GM18909 (cell line): Measurements from ENCODE around the gene KCNMA1.
"Not testable (repeated sequence)": the region's sequence is repeated elsewhere in the genome, so short reads cannot be mapped to it uniquely, and the experiment has no call there.

Experiments used
- ATAC-seq: cut with Tn5 transposase; IDR thresholded peaks from one replicate; pipeline ENCODE4 v1.9.1; 2021; ENCODE audit warnings: mild to moderate bottlenecking; ENCODE audit not compliant: unreplicated experiment, poor library complexity

KCNMA1 gene

DNA sequence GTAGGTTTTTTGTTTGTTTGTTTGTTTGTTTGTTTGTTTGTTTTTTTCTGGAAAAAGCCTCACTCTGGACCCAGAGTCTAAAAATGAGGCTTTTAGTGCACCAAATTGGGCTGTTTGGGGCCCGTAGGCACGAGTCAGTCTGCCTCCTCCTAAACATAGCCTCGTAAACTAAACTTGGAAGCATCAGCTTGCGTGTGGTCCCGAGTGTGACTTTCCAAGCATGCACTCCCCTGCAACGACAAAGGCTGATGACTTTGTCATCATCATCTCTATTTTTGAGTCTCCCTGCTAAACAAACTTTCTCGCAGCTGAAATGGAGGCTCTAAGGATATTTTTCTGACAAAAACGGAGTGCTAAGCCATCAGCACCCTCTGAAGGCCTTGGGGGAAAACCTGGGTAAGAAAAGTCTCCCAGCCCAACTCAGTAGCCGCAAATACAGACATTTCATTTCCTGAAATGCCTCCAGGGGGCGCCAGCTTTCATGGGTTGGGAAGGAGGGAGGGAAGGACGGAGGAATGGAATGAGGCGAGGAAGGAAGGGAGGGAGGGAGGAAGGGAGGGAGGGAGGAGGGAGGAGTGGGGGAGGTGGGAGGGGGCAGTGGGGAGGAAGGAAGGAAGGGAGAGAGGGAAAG lies 245.9 kb downstream of the KCNMA1 start:
- no peak for ATAC-seq

DNA sequence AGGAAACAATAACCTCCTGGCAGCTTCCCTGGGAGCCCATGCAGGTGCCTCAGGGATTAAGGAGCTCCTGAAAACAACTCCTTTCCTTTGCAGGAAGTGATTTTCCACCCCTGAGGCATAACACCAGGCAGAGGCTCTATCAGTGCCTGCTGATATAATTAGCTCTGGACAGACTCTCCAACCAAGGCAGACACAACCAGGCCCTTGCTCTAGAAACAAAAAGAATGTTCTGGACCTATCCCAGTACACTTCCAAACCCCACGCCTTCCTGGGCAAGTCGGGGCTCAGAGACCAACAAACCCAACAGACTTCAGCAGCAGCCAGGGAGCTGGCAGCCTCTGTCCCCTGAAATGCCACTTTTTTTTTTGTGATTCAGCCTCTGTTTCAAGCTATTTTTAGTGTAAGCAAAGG lies 247.1 kb downstream of the KCNMA1 start:
- no peak for ATAC-seq

DNA sequence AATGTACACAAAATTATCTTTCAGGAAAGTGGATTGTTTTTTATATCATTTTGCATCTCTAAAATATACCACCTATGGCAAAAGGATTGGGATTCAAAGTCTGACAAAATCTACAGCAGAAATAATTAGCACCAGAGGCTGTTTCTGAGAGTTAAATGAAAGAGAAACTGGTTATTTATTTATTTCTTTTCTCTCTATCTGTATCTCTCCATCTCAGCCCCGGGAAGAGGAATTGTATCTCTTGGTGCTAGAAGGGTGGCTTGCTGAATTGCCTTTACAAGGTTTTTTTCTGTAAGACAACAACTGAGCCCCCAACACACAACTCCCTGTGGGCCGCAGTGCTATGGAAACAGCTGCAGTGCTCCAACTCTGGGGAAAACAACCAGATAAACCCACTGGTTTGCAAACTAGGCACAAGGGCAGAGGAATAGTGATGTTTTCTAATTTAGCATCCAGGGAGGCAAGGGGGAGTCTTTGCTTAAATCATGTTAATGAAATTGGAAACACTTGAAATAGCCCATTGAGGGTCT lies 249.0 kb downstream of the KCNMA1 start:
- ATAC-seq = no peak

DNA sequence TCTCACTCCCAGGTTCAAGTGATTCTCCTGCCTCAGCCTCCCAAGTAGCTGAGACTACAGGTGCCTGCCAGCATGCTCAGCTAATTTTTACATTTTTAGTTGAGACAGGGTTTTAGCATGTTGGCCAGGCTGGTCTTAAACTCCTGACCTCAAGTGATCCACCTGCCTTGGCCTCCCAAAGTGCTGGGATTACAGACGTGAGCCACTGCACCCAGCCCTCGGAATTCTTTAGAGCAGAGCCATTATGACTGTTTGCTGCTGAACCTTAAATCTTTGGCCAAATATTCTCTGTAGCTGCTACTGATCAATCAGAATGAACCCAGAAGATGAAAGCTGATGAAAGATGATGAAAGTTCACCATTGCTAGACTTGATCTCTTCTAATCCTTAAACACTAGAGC lies 249.9 kb downstream of the KCNMA1 start:
- not testable (repeated sequence) for ATAC-seq

DNA sequence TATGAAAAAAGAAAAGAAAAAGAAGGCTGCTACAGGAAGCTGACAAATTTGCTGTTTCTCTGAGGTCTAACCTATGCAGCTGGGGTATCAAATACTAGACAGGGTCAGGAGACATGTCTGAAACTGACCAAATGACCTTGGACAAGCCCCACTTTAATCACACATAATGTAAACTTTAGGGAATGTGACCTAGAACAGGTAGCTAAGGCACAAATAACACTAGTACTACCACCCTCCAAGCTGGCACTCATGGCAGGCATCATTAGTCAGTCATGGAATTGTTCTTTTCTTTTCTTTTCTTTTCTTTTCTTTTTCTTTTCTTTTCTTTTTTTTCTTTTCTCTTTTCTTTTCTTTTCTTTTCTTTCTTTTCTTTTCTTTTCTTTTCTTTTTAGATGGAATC lies 250.4 kb downstream of the KCNMA1 start:
- ATAC-seq = no peak

- ATAC-seq = no peak
These were observed 250.8 kb downstream of the KCNMA1 start for GRCh38 chr10:77386838-77387237.

DNA sequence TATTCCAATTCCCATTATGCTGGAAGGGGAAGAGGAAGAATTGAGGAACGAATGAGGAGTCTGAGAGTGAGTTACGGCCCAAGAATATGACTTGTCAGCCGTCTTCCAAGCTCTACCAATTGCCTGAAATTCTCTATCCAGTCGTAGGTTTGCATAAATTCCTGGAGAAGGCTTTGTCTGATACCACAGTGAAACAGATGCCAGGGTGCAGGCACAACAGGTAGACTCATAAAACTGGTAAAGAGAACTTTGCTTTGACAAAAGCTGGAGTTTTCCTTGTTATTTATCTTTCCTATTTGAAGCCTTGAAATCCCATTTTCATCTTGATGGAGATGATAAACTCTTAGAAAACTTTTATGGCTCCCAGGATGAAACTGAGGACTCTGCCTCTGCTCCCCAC lies 251.2 kb downstream of the KCNMA1 start:
- ATAC-seq = no peak

DNA sequence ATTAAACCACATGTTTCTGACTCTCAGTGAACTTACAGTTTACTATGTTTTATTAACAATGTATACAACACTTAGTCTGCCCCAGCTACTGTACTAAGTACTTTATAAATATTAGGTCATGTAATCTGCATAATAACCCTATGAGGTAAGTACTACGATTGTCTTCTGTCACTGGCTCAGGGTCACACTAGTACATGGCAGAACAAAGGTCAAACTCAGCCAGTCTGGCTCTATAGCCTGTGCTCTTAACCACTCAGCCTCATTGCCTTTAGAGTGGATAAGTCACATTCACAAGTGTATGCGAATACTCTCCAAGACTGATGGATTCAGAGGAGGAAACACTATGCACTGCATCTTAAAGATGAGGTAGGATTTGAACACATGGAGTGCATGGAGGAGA lies 252.3 kb downstream of the KCNMA1 start:
- ATAC-seq = no peak

GRCh38 chr10:77383861-77384553 lies 253.6 kb downstream of the KCNMA1 start:
- ATAC-seq = no peak

- ATAC-seq = no peak
These were observed 255.9 kb downstream of the KCNMA1 start for GRCh38 chr10:77381750-77382149.

DNA sequence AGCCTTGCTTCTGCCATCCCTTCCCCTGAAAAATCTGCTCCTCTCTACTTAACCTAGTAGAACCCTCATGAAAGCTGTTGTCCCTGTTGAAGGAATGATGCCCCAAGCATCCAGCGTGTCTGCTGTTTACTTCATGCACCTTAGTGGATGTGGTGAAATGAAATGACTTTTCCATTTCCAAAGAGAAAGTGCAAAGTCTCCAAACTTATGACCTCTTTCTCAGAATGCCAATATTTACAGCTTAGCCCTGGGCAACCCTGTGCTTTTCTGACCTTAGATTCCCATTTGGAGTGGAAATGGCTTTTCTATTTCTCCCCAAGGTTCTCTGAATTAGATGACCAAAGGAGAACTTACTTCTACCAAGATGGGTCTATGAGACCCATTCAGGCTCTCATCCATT lies 256.9 kb downstream of the KCNMA1 start:
- no peak for ATAC-seq

DNA sequence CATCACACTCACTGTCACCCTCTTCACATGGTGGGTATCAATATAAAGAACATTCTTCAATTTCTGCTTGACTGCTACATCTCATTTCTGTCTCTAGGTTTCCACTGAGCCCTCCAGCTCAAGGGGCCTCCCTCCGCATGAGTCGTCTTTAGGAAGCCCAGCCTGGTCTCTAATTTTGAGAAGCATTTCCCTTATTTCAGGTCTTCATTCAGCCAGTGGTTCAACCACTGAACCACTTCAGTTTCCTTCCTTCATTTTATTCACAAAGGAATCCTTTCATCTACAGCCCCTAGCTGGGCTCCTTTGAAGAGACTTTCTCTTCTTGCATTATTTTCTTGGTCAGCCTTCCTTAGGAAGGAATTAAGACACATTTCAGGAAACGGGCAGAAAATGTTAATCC lies 257.4 kb downstream of the KCNMA1 start:
- no peak for ATAC-seq

DNA sequence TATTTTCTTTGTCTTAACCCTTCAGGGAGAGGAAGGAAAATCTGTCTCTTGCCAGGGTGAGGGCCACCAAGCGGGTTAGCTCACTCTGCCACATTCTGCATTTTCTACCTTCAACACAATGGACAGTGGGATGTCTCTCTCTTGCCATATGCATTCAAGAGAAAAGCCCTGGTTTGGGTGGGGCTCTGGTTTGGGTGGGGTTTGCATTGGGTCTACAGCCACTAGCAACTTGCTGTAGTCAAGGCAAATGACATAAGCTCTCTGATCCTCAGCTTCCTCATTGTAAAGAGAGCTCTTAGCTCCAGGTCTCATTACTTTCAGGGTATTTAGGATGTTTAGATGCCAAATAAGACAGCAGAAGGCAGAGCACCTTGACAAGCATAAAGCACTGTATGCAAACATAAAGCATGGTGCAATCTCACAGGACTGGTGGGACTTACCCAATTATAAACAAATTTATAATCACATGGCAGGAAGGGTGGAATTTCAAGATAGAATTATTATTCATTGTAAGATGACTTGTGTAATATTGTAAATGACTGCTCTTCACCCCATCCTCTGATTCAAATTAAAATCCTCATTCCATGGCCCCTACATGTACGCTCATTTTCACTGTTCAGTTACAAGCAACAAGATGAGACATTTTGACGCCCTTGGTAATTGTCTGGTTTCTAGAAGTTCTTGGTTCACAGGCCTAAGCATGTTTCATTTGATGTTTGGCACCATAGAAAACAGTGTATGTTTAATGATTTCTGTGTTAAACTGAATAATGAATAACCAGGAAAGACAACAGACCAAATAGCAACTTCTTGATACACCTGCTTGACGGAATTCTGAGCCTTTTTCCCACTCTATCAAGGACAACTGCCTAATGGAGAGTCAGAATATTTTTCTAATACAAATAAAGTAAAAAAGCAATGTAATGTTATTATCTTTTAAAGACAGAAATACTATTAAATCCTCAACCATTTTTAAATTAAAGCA lies 258.9 kb downstream of the KCNMA1 start:
- no peak for ATAC-seq

GRCh38 chr10:77377678-77378352 lies 259.8 kb downstream of the KCNMA1 start:
- ATAC-seq = no peak

DNA sequence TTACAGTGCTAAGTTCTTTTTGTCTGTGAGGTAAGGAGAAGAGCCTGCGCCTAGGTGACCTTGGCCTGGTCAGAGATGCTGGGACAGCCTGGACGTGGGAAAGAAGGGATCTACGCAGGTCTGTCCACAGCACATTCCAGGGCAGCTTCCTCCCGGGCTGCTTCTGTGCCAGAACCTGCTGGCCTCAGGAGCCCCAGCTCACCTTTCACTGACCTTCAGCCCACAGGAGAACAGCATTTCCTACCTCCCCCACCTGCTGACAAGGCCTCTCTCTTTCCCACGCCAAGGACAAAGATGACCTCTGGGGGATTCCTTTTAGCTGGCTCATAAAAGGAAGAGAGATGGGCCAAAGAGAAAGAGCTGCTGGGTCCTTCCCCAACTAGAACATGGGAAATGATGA lies 260.6 kb downstream of the KCNMA1 start:
- ATAC-seq = no peak

DNA sequence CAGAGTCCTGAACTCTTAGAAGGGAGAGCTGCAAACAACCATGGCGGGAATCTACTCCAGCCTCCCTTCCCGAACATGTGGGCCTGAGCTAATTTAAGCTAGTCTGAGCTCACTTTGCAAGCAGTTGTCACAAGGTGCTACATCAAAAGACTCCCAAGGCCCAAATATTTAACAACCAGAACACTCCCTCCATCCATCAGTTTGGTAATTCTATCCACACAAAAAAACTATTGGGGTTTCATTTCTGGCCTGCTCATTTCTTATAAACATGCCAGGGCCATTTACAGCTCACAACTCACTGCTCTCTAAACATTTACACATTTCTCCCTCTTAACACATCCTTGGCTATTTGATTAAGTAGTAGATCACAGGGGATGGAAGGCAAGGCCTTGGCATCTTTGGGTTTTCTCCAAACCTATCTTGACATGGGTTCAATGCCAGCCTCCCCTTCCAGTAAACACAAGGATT lies 263.4 kb downstream of the KCNMA1 start:
- no peak for ATAC-seq

GRCh38 chr10:77371848-77372799 lies 265.5 kb downstream of the KCNMA1 start:
- no peak for ATAC-seq

- ATAC-seq = no peak
These were observed 266.2 kb downstream of the KCNMA1 start for GRCh38 chr10:77371421-77371820.

GRCh38 chr10:77368006-77368405 lies 269.6 kb downstream of the KCNMA1 start:
- ATAC-seq = no peak
